Dendritic cell treated with granulocyte-macrophage colony-stimulating factor and Interleukin-4, amounts not matched to agents 40 ng/mL and 50 ng/mL, for 4 days (primary cell): ENCODE measurements around the gene ASIC2.

ENCODE experiments used
- H3K27ac Mint-ChIP-seq: one replicate; pipeline ENCODE4 v1.8.0; 2022; ENCODE audit warnings: mild to moderate bottlenecking, mixed read lengths
- H3K27me3 Mint-ChIP-seq: one replicate; pipeline ENCODE4 v1.8.0; 2022; ENCODE audit warnings: mild to moderate bottlenecking, mixed read lengths
- H3K36me3 Mint-ChIP-seq: one replicate; pipeline ENCODE4 v1.8.0; 2022; ENCODE audit warnings: low read depth, mixed read lengths
- H3K4me1 Mint-ChIP-seq: one replicate; pipeline ENCODE4 v1.8.0; 2022; ENCODE audit warnings: low read depth, mixed read lengths
- H3K4me3 Mint-ChIP-seq: one replicate; pipeline ENCODE4 v1.8.0; 2022; ENCODE audit warnings: mild to moderate bottlenecking, moderate library complexity, mixed read lengths
- H3K9me3 Mint-ChIP-seq: one replicate; pipeline ENCODE4 v1.8.0; 2022; ENCODE audit warnings: mixed read lengths
- intact Hi-C: fragments of 100-400 bp; cut with micrococcal nuclease; formaldehyde crosslinking; loops from one replicate; pipeline ENCODE4 v1.15.0; 2022

ASIC2 gene

GRCh38 chr17:33164169-33164881 is 128.8 kb downstream of the ASIC2 start:
- Mint-ChIP-seq H3K4me3 (no peak overlapping the region), H3K9me3 (no peaks in the 10 kb centered on the region), H3K27me3 (peaks cover 2% of the 10 kb centered on the region), H3K4me1 (no peaks in the 10 kb centered on the region), H3K36me3 (no peaks in the 10 kb centered on the region), H3K27ac (no peak overlapping the region)
- intact Hi-C loops, result no loop called here

GRCh38 chr17:33163533-33164168 is 129.4 kb downstream of the ASIC2 start:
- H3K4me3 Mint-ChIP-seq, result no peak overlapping the region
- peaks cover 2% of the 10 kb centered on the region for H3K27me3 Mint-ChIP-seq
- H3K36me3 Mint-ChIP-seq, result no peaks in the 10 kb centered on the region
- H3K27ac Mint-ChIP-seq, result no peak overlapping the region
- H3K9me3 Mint-ChIP-seq, result no peaks in the 10 kb centered on the region
- no peaks in the 10 kb centered on the region for H3K4me1 Mint-ChIP-seq
- intact Hi-C loops, result no loop called here

- Mint-ChIP-seq H3K4me1 (no peaks in the 10 kb centered on the region), H3K27ac (no peak overlapping the region), H3K36me3 (no peaks in the 10 kb centered on the region), H3K4me3 (no peak overlapping the region), H3K27me3 (peaks cover 1% of the 10 kb centered on the region), H3K9me3 (no peaks in the 10 kb centered on the region)
- intact Hi-C loops, result no loop called here
These were observed 138.1 kb downstream of the ASIC2 start for GRCh38 chr17:33154869-33155455.

GRCh38 chr17:33152783-33153182 is 140.3 kb downstream of the ASIC2 start:
- intact Hi-C loops, result no loop called here
- Mint-ChIP-seq H3K4me1 (no peaks in the 10 kb centered on the region), H3K27me3 (peaks cover 1% of the 10 kb centered on the region), H3K36me3 (no peaks in the 10 kb centered on the region), H3K4me3 (no peak overlapping the region), H3K9me3 (no peaks in the 10 kb centered on the region), H3K27ac (no peak overlapping the region)

GRCh38 chr17:33151565-33151964 is 141.5 kb downstream of the ASIC2 start:
- Mint-ChIP-seq H3K9me3 (no peaks in the 10 kb centered on the region), H3K4me3 (no peak overlapping the region), H3K36me3 (no peaks in the 10 kb centered on the region), H3K27ac (no peak overlapping the region), H3K27me3 (peaks cover 1% of the 10 kb centered on the region), H3K4me1 (no peaks in the 10 kb centered on the region)
- intact Hi-C loops, result no loop called here

GRCh38 chr17:33145941-33146340 is 147.2 kb downstream of the ASIC2 start:
- no peaks in the 10 kb centered on the region for H3K9me3 Mint-ChIP-seq
- no peaks in the 10 kb centered on the region for H3K4me1 Mint-ChIP-seq
- H3K4me3 Mint-ChIP-seq, result no peak overlapping the region
- H3K27ac Mint-ChIP-seq, result no peak overlapping the region
- no peaks in the 10 kb centered on the region for H3K27me3 Mint-ChIP-seq
- no peaks in the 10 kb centered on the region for H3K36me3 Mint-ChIP-seq
- intact Hi-C loops, result no loop called here

- no peaks in the 10 kb centered on the region for H3K9me3 Mint-ChIP-seq
- intact Hi-C loops, result no loop called here
- H3K36me3 Mint-ChIP-seq, result no peaks in the 10 kb centered on the region
- H3K27ac Mint-ChIP-seq, result no peak overlapping the region
- H3K4me1 Mint-ChIP-seq, result no peaks in the 10 kb centered on the region
- H3K27me3 Mint-ChIP-seq, result no peaks in the 10 kb centered on the region
- H3K4me3 Mint-ChIP-seq, result no peak overlapping the region
These were observed 148.3 kb downstream of the ASIC2 start for GRCh38 chr17:33144837-33145236.

GRCh38 chr17:33142705-33143299 is 150.3 kb downstream of the ASIC2 start:
- Mint-ChIP-seq H3K27me3 (no peaks in the 10 kb centered on the region), H3K4me3 (no peak overlapping the region), H3K27ac (no peak overlapping the region), H3K9me3 (no peaks in the 10 kb centered on the region), H3K36me3 (no peaks in the 10 kb centered on the region), H3K4me1 (no peaks in the 10 kb centered on the region)
- intact Hi-C loops, result no loop called here

GRCh38 chr17:33140413-33141099 is 152.5 kb downstream of the ASIC2 start:
- no peaks in the 10 kb centered on the region for H3K27me3 Mint-ChIP-seq
- H3K4me3 Mint-ChIP-seq, result no peak overlapping the region
- intact Hi-C loops, result no loop called here
- H3K4me1 Mint-ChIP-seq, result no peaks in the 10 kb centered on the region
- no peaks in the 10 kb centered on the region for H3K36me3 Mint-ChIP-seq
- no peaks in the 10 kb centered on the region for H3K9me3 Mint-ChIP-seq
- H3K27ac Mint-ChIP-seq, result no peak overlapping the region

GRCh38 chr17:33138627-33139026 is 154.5 kb downstream of the ASIC2 start:
- Mint-ChIP-seq H3K4me3 (no peak overlapping the region), H3K27me3 (no peaks in the 10 kb centered on the region), H3K27ac (no peak overlapping the region), H3K9me3 (no peaks in the 10 kb centered on the region), H3K4me1 (no peaks in the 10 kb centered on the region), H3K36me3 (no peaks in the 10 kb centered on the region)
- intact Hi-C loops, result no loop called here

- no peak overlapping the region for H3K27ac Mint-ChIP-seq
- H3K36me3 Mint-ChIP-seq, result no peaks in the 10 kb centered on the region
- no peak overlapping the region for H3K4me3 Mint-ChIP-seq
- H3K9me3 Mint-ChIP-seq, result no peaks in the 10 kb centered on the region
- no peaks in the 10 kb centered on the region for H3K4me1 Mint-ChIP-seq
- intact Hi-C loops, result no loop called here
- H3K27me3 Mint-ChIP-seq, result no peaks in the 10 kb centered on the region
These were observed 155.7 kb downstream of the ASIC2 start for GRCh38 chr17:33137426-33137825.

- Mint-ChIP-seq H3K36me3 (no peaks in the 10 kb centered on the region), H3K27ac (no peak overlapping the region), H3K9me3 (no peaks in the 10 kb centered on the region), H3K27me3 (no peaks in the 10 kb centered on the region), H3K4me1 (no peaks in the 10 kb centered on the region), H3K4me3 (no peak overlapping the region)
- intact Hi-C loops, result no loop called here
These were observed 157.4 kb downstream of the ASIC2 start for GRCh38 chr17:33135691-33136090.

- intact Hi-C loops, result no loop called here
- Mint-ChIP-seq H3K4me3 (no peak overlapping the region), H3K9me3 (no peaks in the 10 kb centered on the region), H3K36me3 (no peaks in the 10 kb centered on the region), H3K4me1 (peaks cover 8% of the 10 kb centered on the region), H3K27ac (no peak overlapping the region), H3K27me3 (peaks cover 5% of the 10 kb centered on the region)
These were observed 161.5 kb downstream of the ASIC2 start for GRCh38 chr17:33131620-33132019.

GRCh38 chr17:33127706-33128105 is 165.4 kb downstream of the ASIC2 start:
- peaks cover 8% of the 10 kb centered on the region for H3K4me1 Mint-ChIP-seq
- H3K27ac Mint-ChIP-seq, result no peak overlapping the region
- no peaks in the 10 kb centered on the region for H3K9me3 Mint-ChIP-seq
- peaks cover 5% of the 10 kb centered on the region for H3K27me3 Mint-ChIP-seq
- intact Hi-C loops, result no loop called here
- H3K36me3 Mint-ChIP-seq, result no peaks in the 10 kb centered on the region
- no peak overlapping the region for H3K4me3 Mint-ChIP-seq
